GM23338 (cell line): Measurements from ENCODE around the gene IRS1. TPM values are rescaled to one million over a fixed set of nuclear protein-coding genes. Genes with fewer than 3 reads are reported as not detected.

Experiments
- ATAC-seq: fragments of 200-7000 bp; cut with Tn5 transposase; 3 replicates; pipeline ENCODE4 v1.9.1; 2020
- DNase-seq: peaks from one replicate; pipeline ENCODE4 v3.0.0-alpha.2; 2015; ENCODE audit warnings: low spot score
- H2AFZ ChIP-seq: fragments of 200-600 bp; sonication (generic); 2 replicates; pipeline ENCODE4 v1.8.0; 2016; ENCODE audit warnings: antibody characterized with exemption, mild to moderate bottlenecking, moderate library complexity
- H3F3A ChIP-seq: fragments of 200-600 bp; sonication (generic); replicated peaks from 2 replicates; pipeline ENCODE4 v1.8.0; 2017; ENCODE audit warnings: antibody characterized with exemption, mixed run types, low read depth
- H3K27ac ChIP-seq: fragments of 200-600 bp; sonication (generic); 2 replicates; pipeline ENCODE4 v1.6.1; 2016; ENCODE audit warnings: low read depth
- H3K27me3 ChIP-seq: fragments of 200-600 bp; sonication (generic); 2 replicates; pipeline ENCODE4 v1.8.0; 2016; ENCODE audit warnings: mild to moderate bottlenecking, mixed run types, moderate library complexity; ENCODE audit not compliant: insufficient read depth
- H3K36me3 ChIP-seq: fragments of 200-600 bp; sonication (generic); 2 replicates; pipeline ENCODE4 v1.8.0; 2016; ENCODE audit warnings: mild to moderate bottlenecking; ENCODE audit not compliant: insufficient read depth
- H3K4me1 ChIP-seq: fragments of 200-600 bp; sonication (generic); 2 replicates; pipeline ENCODE4 v1.8.0; 2016; ENCODE audit warnings: mild to moderate bottlenecking, moderate library complexity; ENCODE audit not compliant: insufficient read depth
- H3K4me2 ChIP-seq: fragments of 200-600 bp; sonication (generic); 2 replicates; pipeline ENCODE4 v1.7.1; 2017; ENCODE audit warnings: mixed run types
- H3K4me3 ChIP-seq: fragments of 200-600 bp; sonication (generic); 2 replicates; pipeline ENCODE4 v1.6.1; 2016; ENCODE audit warnings: mixed run types
- H3K79me2 ChIP-seq: fragments of 200-600 bp; sonication (generic); replicated peaks from 2 replicates; pipeline ENCODE4 v1.8.0; 2017; ENCODE audit warnings: mild to moderate bottlenecking; ENCODE audit not compliant: insufficient read depth
- H3K9me2 ChIP-seq: fragments of 200-600 bp; sonication (generic); 2 replicates; pipeline ENCODE4 v1.8.0; 2017; ENCODE audit not compliant: insufficient read depth
- H4K20me1 ChIP-seq: fragments of 200-600 bp; sonication (generic); replicated peaks from 2 replicates; pipeline ENCODE4 v1.8.0; 2017; ENCODE audit warnings: mild to moderate bottlenecking; ENCODE audit not compliant: insufficient read depth
- H3K27ac Mint-ChIP-seq: 2 replicates; pipeline ENCODE4 v1.8.0; 2020; ENCODE audit warnings: inconsistent platforms, mild to moderate bottlenecking, moderate library complexity, mixed read lengths
- H3K27me3 Mint-ChIP-seq: 3 replicates; pipeline ENCODE4 v1.8.0; 2022; ENCODE audit warnings: low read depth, mild to moderate bottlenecking, moderate library complexity, mixed read lengths, inconsistent platforms; ENCODE audit not compliant: insufficient read depth, poor library complexity
- H3K36me3 Mint-ChIP-seq: 3 replicates; pipeline ENCODE4 v1.8.0; 2021; ENCODE audit warnings: low read depth, mild to moderate bottlenecking, inconsistent platforms, moderate library complexity, mixed read lengths
- H3K4me1 Mint-ChIP-seq: 3 replicates; pipeline ENCODE4 v1.8.0; 2020; ENCODE audit warnings: mild to moderate bottlenecking, inconsistent platforms, mixed read lengths
- H3K4me3 Mint-ChIP-seq: 3 replicates; pipeline ENCODE4 v1.8.0; 2021; ENCODE audit warnings: moderate library complexity, mild to moderate bottlenecking, inconsistent platforms, mixed read lengths
- H3K9me3 Mint-ChIP-seq: 3 replicates; pipeline ENCODE4 v1.8.0; 2020; ENCODE audit warnings: moderate library complexity, mild to moderate bottlenecking, inconsistent platforms, mixed read lengths
- CREB1 ChIP-seq: fragments of 250-450 bp; sonication (Bioruptor Pico); IDR thresholded peaks from 2 replicates; pipeline ENCODE4 v1.5.0; 2020; ENCODE audit warnings: low read depth, mild to moderate bottlenecking, moderate library complexity
- EZH2 ChIP-seq: fragments of 200-600 bp; sonication (generic); IDR thresholded peaks from one replicate; pipeline ENCODE4 v1.8.0; 2017; ENCODE audit warnings: antibody characterized with exemption, mild to moderate bottlenecking, low read depth; ENCODE audit not compliant: unreplicated experiment
- EZH2phosphoT487 ChIP-seq: fragments of 200-600 bp; sonication (generic); IDR thresholded peaks from one replicate; pipeline ENCODE4 v1.8.1; 2018; ENCODE audit warnings: antibody characterized with exemption; ENCODE audit not compliant: unreplicated experiment
- JUNB ChIP-seq: IDR thresholded peaks from one replicate; pipeline ENCODE4 v1.6.1; 2016; ENCODE audit warnings: antibody characterized with exemption; ENCODE audit not compliant: unreplicated experiment
- NANOG ChIP-seq: IDR thresholded peaks from 2 replicates; pipeline ENCODE4 v1.6.1; 2016; ENCODE audit warnings: antibody characterized with exemption, borderline replicate concordance
- POLR2AphosphoS5 ChIP-seq: IDR thresholded peaks from 2 replicates; pipeline ENCODE4 v1.6.1; 2016; ENCODE audit warnings: antibody characterized with exemption, low read depth
- REST ChIP-seq: IDR thresholded peaks from one replicate; pipeline ENCODE4 v1.6.1; 2018; ENCODE audit warnings: antibody characterized with exemption; ENCODE audit not compliant: unreplicated experiment
- STAT1 ChIP-seq: IDR thresholded peaks from one replicate; pipeline ENCODE4 v1.6.1; 2016; ENCODE audit warnings: antibody characterized with exemption; ENCODE audit not compliant: unreplicated experiment
- ZNF114 ChIP-seq: fragments of 250-450 bp; sonication (Bioruptor Pico); IDR thresholded peaks from 2 replicates; pipeline ENCODE4 v1.5.0; 2020; ENCODE audit warnings: mild to moderate bottlenecking, moderate library complexity
- ZNF331 ChIP-seq: fragments of 250-450 bp; sonication (Bioruptor Pico); IDR thresholded peaks from 2 replicates; pipeline ENCODE4 v1.5.0; 2020; ENCODE audit warnings: low read depth, mild to moderate bottlenecking, moderate library complexity
- polyA plus RNA-seq: library from polyadenylated mRNA; unstranded; fragments of >200 nt; fragmentation: Nextera tagmentation; extraction: Ambion mirVana; gene quantifications from 2 replicates; pipeline ENCODE4 v1.2.1, GENCODE V29; 2016
- total RNA-seq: library from RNA; depleted of rRNA; stranded (reverse); fragments of >200 nt; shearing (Covaris generic); gene quantifications from 2 replicates; pipeline ENCODE4 v1.2.3, GENCODE V29; 2014
- TF ChIP-seq, protein P1 (sequence below): IDR thresholded peaks from 2 replicates; pipeline ENCODE4 v1.6.1; 2016; ENCODE audit warnings: antibody characterized with exemption
- TF ChIP-seq, protein P2 (sequence below), 2 experiments: fragments of 200-600 bp in 1 of 2; sonication (generic) in 1 of 2; conservative IDR thresholded peaks; 2 replicates each; pipeline versions ENCODE4 v1.5.1 to v1.6.1; 2016 to 2017; ENCODE audit warnings: antibody characterized with exemption in 2 of 2, low read depth in 2 of 2, mild to moderate bottlenecking in 2 of 2, moderate library complexity in 1 of 2

IRS1 gene
- total and polyA plus RNA-seq, 2 experiments from 2014 or later: 6.9 to 26.2 TPM

GRCh38 chr2:226832061-226832460 lies 32.4 kb upstream of the IRS1 start (continued):
- TF ChIP-seq, protein P1, sequence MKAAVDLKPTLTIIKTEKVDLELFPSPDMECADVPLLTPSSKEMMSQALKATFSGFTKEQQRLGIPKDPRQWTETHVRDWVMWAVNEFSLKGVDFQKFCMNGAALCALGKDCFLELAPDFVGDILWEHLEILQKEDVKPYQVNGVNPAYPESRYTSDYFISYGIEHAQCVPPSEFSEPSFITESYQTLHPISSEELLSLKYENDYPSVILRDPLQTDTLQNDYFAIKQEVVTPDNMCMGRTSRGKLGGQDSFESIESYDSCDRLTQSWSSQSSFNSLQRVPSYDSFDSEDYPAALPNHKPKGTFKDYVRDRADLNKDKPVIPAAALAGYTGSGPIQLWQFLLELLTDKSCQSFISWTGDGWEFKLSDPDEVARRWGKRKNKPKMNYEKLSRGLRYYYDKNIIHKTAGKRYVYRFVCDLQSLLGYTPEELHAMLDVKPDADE: no peak
- TF ChIP-seq ZNF114 (CRISPR knock-in tag): no peak
- no peak for TF ChIP-seq EZH2phosphoT487

- TF ChIP-seq, protein P1: no peak
- no peak for TF ChIP-seq NANOG
- H3K36me3 Mint-ChIP-seq: no peaks in the 10 kb centered on the region; the same call in 2 of the 3 replicates
- no peak overlapping the region for H3K4me3 ChIP-seq
These were observed 31.6 kb upstream of the IRS1 start for GRCh38 chr2:226831266-226831665.

DNA sequence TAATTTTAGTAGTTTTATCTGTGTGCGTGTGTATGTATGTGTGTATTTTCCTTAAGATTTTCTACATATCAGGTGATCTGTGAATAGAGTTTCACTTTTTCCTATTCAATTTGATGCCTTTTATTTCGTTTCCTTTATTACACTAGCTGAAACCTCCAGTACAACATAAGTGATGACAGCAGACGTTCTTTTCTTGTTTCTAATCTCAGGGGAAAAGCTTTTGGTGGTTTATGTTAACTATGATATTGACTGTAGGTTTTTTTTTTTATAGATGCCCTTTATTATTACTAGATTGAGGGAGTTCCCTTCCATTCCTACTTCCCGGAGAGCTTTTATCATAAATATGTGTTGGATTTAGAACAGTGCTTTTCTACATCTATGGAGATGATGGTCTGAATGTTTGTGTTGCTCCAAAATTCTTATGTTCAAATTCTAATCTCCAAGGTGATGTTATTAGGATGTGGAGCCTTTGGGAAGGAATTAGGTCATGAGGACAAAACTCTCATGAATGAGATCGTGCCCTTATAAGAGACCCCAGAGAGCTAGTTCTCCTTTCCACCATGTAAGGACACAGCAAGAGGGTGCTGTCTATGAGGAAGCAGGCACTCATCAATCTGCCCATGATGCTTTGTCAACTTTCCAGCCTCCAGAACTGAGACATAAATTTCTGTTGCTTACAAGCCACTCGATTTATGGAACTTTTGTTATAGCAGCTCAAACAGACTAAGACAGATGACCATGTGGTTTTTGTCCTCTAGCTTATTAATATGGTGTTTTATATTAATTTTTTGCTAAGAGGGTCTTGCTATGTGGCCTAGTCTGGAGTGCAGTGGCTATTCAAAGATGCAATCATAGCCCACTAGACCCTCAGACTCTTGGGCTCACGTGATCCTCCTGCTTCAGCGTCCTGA lies 30.4 kb upstream of the IRS1 start:
- 0 out of 2 replicates have a peak, but pooled peaks cover 7% of the 10 kb centered on the region for H3K79me2 ChIP-seq

More at GRCh38 chr2:226831266-226831665, 31.6 kb upstream of the IRS1 start:
- no peaks in the 10 kb centered on the region for H3K9me2 ChIP-seq
- Mint-ChIP-seq H3K4me1 (no peaks in the 10 kb centered on the region), H3K9me3 (no peaks in the 10 kb centered on the region; the same call in 2 of the 3 replicates), H3K27me3 (peaks cover 5% of the 10 kb centered on the region), H3K27ac (no peak overlapping the region), H3K4me3 (no peak overlapping the region)
- 0 out of 2 replicates have a peak, but pooled peaks cover 7% of the 10 kb centered on the region for H3K79me2 ChIP-seq
- no peak overlapping the region for H2AFZ ChIP-seq
- peaks cover 3% of the 10 kb centered on the region; the same call in 1 of the 2 replicates for H3F3A ChIP-seq
- no peaks in the 10 kb centered on the region for H3K36me3 ChIP-seq
- no peak overlapping the region for H3K4me2 ChIP-seq
- H3K27ac ChIP-seq: no peak overlapping the region
- DNase-seq (no peak), ATAC-seq (no peak)
- H4K20me1 ChIP-seq: no peaks in the 10 kb centered on the region; the same call in 1 of the 2 replicates
- peaks cover 9% of the 10 kb centered on the region; the same call in 1 of the 2 replicates for H3K27me3 ChIP-seq
- H3K4me1 ChIP-seq: peaks cover 7% of the 10 kb centered on the region

More for the DNA sequence above, 30.4 kb upstream of the IRS1 start:
- Histone ChIP-seq H3K36me3 (no peaks in the 10 kb centered on the region), H2AFZ (no peak overlapping the region), H3K4me2 (no peak overlapping the region), H3K4me3 (no peak overlapping the region), H3K27ac (no peak overlapping the region), H3F3A (peaks cover under 1% of the 10 kb centered on the region; the same call in 1 of the 2 replicates), H3K27me3 (peaks cover 8% of the 10 kb centered on the region; the same call in 1 of the 2 replicates), H4K20me1 (no peaks in the 10 kb centered on the region; the same call in 1 of the 2 replicates), H3K9me2 (no peaks in the 10 kb centered on the region), H3K4me1 (peaks cover 5% of the 10 kb centered on the region)
- H3K36me3 Mint-ChIP-seq: no peaks in the 10 kb centered on the region; the same call in 2 of the 3 replicates
- DNase-seq: no peak
- no peak for TF ChIP-seq STAT1
- TF ChIP-seq CREB1: no peak
- TF ChIP-seq, protein P2, sequence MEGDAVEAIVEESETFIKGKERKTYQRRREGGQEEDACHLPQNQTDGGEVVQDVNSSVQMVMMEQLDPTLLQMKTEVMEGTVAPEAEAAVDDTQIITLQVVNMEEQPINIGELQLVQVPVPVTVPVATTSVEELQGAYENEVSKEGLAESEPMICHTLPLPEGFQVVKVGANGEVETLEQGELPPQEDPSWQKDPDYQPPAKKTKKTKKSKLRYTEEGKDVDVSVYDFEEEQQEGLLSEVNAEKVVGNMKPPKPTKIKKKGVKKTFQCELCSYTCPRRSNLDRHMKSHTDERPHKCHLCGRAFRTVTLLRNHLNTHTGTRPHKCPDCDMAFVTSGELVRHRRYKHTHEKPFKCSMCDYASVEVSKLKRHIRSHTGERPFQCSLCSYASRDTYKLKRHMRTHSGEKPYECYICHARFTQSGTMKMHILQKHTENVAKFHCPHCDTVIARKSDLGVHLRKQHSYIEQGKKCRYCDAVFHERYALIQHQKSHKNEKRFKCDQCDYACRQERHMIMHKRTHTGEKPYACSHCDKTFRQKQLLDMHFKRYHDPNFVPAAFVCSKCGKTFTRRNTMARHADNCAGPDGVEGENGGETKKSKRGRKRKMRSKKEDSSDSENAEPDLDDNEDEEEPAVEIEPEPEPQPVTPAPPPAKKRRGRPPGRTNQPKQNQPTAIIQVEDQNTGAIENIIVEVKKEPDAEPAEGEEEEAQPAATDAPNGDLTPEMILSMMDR (conservative IDR thresholded peaks at IDR 0.05; ENCODE audit: low read depth in 2 of 2): no peak
- no peak for TF ChIP-seq ZNF331 (CRISPR knock-in tag)
- no peak for TF ChIP-seq JUNB
- TF ChIP-seq EZH2: no peak
- TF ChIP-seq NANOG: no peak
- TF ChIP-seq, protein P1: no peak
- TF ChIP-seq POLR2AphosphoS5: no peak
- TF ChIP-seq REST: no peak
- H3K4me1 Mint-ChIP-seq: no peaks in the 10 kb centered on the region
- no peaks in the 10 kb centered on the region for H3K27me3 Mint-ChIP-seq
- ATAC-seq: no peak
- H3K4me3 Mint-ChIP-seq: no peak overlapping the region
- no peaks in the 10 kb centered on the region for H3K9me3 Mint-ChIP-seq
- no peak overlapping the region for H3K27ac Mint-ChIP-seq
